Measurements from ENCODE around the gene GABRG3.

Gene GABRG3

DNA sequence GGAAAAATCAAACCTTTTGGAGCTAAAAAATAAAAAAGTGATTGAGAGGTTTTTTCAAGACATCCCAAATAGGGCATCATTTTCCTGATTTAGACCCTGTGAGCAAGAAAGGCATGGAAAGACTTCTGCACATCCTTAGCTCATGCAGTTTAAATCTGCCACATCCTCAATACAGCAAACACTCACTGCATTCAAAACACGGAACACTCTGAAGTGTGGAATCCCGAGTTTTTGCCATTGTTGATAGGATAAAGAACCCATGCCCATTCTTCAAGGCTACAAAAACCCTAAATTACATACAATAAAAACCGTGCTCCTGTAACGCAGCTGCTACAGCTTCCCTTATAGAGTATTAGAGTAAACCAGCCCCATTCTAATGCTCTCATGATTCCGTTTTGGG, 346.8 kb downstream of the GABRG3 start:
- H3K9me2 ChIP-seq (replicated peaks; ENCODE audit: insufficient read depth, low read length) = no peaks in the 10 kb centered on the region
- no peaks in the 10 kb centered on the region for H3K79me2 ChIP-seq (ENCODE audit: insufficient read depth, low read length)
- H3K36me3 ChIP-seq (ENCODE audit: low read length) = no peaks in the 10 kb centered on the region
- TF ChIP-seq, protein P1, sequence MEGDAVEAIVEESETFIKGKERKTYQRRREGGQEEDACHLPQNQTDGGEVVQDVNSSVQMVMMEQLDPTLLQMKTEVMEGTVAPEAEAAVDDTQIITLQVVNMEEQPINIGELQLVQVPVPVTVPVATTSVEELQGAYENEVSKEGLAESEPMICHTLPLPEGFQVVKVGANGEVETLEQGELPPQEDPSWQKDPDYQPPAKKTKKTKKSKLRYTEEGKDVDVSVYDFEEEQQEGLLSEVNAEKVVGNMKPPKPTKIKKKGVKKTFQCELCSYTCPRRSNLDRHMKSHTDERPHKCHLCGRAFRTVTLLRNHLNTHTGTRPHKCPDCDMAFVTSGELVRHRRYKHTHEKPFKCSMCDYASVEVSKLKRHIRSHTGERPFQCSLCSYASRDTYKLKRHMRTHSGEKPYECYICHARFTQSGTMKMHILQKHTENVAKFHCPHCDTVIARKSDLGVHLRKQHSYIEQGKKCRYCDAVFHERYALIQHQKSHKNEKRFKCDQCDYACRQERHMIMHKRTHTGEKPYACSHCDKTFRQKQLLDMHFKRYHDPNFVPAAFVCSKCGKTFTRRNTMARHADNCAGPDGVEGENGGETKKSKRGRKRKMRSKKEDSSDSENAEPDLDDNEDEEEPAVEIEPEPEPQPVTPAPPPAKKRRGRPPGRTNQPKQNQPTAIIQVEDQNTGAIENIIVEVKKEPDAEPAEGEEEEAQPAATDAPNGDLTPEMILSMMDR (IDR thresholded peaks at IDR 0.05; ENCODE audit: insufficient read depth, low read length, poor library complexity, severe bottlenecking) = no peak
- TF ChIP-seq EZH2phosphoT487 (conservative IDR thresholded peaks at IDR 0.05; ENCODE audit: low read length) = no peak
- no peaks in the 10 kb centered on the region for H3F3A ChIP-seq (ENCODE audit: insufficient read depth)
- no peaks in the 10 kb centered on the region for H3K27me3 ChIP-seq (ENCODE audit: low read length)
- H3K4me3 ChIP-seq (ENCODE audit: insufficient read depth, low read length, poor library complexity, severe bottlenecking) = no peak overlapping the region
- H3K9ac ChIP-seq (ENCODE audit: low read length) = no peak overlapping the region
- H3K27ac ChIP-seq (ENCODE audit: low read depth, low read length) = no peak overlapping the region
- H2AFZ ChIP-seq (ENCODE audit: low read depth, low read length, severe bottlenecking) = no peak overlapping the region
- H3K9me3 ChIP-seq (ENCODE audit: insufficient read depth, low read length) = no peaks in the 10 kb centered on the region
- no peak overlapping the region for H3K4me2 ChIP-seq (ENCODE audit: low read depth, low read length, poor library complexity, severe bottlenecking)
- H4K20me1 ChIP-seq (ENCODE audit: low read depth, low read length) = no peaks in the 10 kb centered on the region

GRCh38 chr15:27323801-27324200, 352.8 kb downstream of the GABRG3 start:
- TF ChIP-seq, protein P1 (IDR thresholded peaks at IDR 0.05; ENCODE audit: insufficient read depth, low read length, poor library complexity, severe bottlenecking) = no peak
- TF ChIP-seq EZH2phosphoT487 (conservative IDR thresholded peaks at IDR 0.05; ENCODE audit: low read length) = no peak
- no peaks in the 10 kb centered on the region for H3K36me3 ChIP-seq (ENCODE audit: low read length)
- no peak overlapping the region for H3K27ac ChIP-seq (ENCODE audit: low read depth, low read length)
- H2AFZ ChIP-seq (ENCODE audit: low read depth, low read length, severe bottlenecking) = no peak overlapping the region
- no peaks in the 10 kb centered on the region for H4K20me1 ChIP-seq (ENCODE audit: low read depth, low read length)
- no peaks in the 10 kb centered on the region for H3F3A ChIP-seq (ENCODE audit: insufficient read depth)
- no peak overlapping the region for H3K4me2 ChIP-seq (ENCODE audit: low read depth, low read length, poor library complexity, severe bottlenecking)
- no peaks in the 10 kb centered on the region for H3K9me3 ChIP-seq (ENCODE audit: insufficient read depth, low read length)
- H3K4me3 ChIP-seq (ENCODE audit: insufficient read depth, low read length, poor library complexity, severe bottlenecking) = no peak overlapping the region
- H3K27me3 ChIP-seq (ENCODE audit: low read length) = no peaks in the 10 kb centered on the region
- H3K9ac ChIP-seq (ENCODE audit: low read length) = no peak overlapping the region
- H3K79me2 ChIP-seq (ENCODE audit: insufficient read depth, low read length) = no peaks in the 10 kb centered on the region
- H3K9me2 ChIP-seq (replicated peaks; ENCODE audit: insufficient read depth, low read length) = no peaks in the 10 kb centered on the region

DNA sequence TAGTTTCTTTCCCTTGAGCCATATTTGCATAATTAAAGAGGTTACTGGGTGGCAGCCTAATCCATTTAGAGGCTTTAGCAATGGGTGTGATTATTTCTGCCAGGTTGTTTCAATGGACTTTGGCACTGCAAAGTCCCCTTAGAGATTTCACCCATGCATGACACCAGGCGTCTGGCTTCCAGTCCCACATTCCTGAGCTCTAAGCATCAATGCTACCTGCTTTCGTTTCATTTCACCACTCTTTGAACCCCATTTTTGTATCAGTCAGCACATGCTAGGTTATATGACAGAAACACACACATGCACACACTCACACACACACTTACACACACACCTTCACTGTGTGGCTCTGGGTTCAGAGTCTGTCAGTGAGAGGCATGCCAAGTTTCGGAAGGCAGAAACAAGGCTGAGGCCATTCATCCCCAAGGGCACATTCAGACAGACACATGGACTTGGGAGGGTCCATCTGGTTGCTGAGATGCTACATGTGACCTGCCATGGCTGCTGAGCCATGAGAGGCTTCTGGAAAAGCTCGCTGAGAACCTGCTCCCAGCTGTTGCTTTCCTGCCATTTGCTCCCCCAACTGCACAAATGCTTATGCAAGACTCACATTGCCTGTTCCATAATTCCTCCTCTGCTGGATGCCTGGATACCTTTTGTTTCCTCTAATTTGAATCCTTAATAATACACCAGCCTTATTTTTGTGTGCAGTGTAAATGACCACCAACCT, 354.1 kb downstream of the GABRG3 start:
- Histone ChIP-seq H3K9me3 (ENCODE audit: insufficient read depth, low read length) (no peaks in the 10 kb centered on the region), H3K27me3 (ENCODE audit: low read length) (no peaks in the 10 kb centered on the region)
- no peak for TF ChIP-seq EZH2phosphoT487 (conservative IDR thresholded peaks at IDR 0.05; ENCODE audit: low read length)
- TF ChIP-seq, protein P1 (IDR thresholded peaks at IDR 0.05; ENCODE audit: insufficient read depth, low read length, poor library complexity, severe bottlenecking) = no peak

More for the DNA sequence above, 354.1 kb downstream of the GABRG3 start:
- H4K20me1 ChIP-seq (ENCODE audit: low read depth, low read length) = no peaks in the 10 kb centered on the region
- H2AFZ ChIP-seq (ENCODE audit: low read depth, low read length, severe bottlenecking) = no peak overlapping the region
- no peaks in the 10 kb centered on the region for H3K79me2 ChIP-seq (ENCODE audit: insufficient read depth, low read length)
- H3K9me2 ChIP-seq (replicated peaks; ENCODE audit: insufficient read depth, low read length) = no peaks in the 10 kb centered on the region
- no peak overlapping the region for H3K4me3 ChIP-seq (ENCODE audit: insufficient read depth, low read length, poor library complexity, severe bottlenecking)
- H3K27ac ChIP-seq (ENCODE audit: low read depth, low read length) = no peak overlapping the region
- H3F3A ChIP-seq (ENCODE audit: insufficient read depth) = no peaks in the 10 kb centered on the region
- H3K4me2 ChIP-seq (ENCODE audit: low read depth, low read length, poor library complexity, severe bottlenecking) = no peak overlapping the region
- H3K36me3 ChIP-seq (ENCODE audit: low read length) = no peaks in the 10 kb centered on the region
- no peak overlapping the region for H3K9ac ChIP-seq (ENCODE audit: low read length)
